ENCODE results near the gene ZNF784.

ZNF784 gene, protein sequence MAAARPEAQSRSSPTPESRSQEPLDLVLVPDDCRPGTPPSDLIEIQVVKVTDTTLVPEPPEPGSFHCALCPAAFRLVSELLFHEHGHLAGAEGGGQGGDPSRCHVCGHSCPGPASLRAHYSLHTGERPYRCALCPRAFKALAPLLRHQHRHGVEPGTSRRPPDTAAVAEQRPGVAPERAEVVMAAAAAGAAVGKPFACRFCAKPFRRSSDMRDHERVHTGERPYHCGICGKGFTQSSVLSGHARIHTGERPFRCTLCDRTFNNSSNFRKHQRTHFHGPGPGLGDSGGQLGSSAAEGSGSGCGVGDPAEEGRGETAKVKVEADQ

DNA sequence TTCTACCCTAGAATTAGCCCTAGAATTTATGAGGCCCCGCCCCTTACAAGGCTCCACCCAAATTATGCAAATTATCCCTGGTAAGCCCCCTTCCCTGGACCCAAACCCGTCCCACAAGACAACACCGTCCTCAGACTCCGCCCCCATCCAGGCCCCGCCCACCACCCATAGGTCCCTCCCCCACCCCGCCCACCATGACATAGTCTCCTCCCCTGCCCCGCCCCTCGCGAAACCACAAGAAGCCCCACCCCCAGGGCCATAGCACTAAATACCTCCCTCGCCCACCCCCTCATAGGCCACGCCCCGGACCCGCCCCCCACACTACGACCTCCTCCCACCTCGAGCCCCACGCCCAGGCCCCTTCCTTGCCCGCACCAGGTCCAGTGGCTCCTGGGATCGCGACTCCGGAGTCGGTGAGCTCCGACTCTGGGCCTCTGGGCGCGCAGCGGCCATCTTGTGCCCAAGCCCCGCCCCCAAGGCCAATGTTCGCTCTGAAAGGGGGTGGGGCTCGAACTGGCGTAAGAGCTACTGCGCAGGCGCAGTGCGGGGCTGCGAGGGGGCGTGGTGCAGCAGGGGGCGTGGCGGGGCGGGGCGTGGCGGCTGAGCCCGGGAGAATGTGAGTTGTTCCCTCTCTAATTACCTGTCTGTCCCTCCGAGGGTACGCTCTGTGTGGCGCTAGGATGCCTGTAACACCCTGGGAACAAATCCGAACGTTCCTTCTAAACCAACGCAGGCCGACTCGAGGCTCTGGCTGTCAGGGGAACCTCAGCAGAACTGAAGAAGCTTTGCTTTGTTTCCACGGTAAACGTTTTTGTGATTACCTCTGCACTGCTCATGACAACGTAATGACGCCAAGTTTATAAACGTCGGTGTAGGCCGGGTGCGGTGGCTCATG lies at the start of gene ZNF784:
ZNF784 (minus strand) TSS at position 458 of the 895 bp plus-strand sequence; CDS start at position 453, 5 bp downstream.
- no peak for DNase-seq (ENCODE audit: low read depth)

DNA sequence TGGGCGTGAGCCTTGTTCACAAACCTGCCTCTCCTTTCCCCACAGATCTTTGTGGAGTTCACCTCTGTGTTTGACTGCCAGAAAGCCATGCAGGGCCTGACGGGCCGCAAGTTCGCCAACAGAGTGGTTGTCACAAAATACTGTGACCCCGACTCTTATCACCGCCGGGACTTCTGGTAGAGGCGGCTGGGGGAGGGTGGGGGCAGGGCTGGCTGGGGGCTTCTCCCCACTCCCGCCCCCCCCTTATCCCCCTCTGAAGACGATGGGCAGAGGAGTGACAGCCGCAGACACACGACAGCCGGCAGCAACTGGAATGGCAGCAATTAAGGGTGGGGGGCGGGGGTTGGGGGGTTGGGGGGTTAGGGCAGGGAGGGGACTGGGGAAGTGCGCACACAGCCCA lies 49.5 kb upstream of the ZNF784 start:
- no peak for DNase-seq (ENCODE audit: low read depth)

DNA sequence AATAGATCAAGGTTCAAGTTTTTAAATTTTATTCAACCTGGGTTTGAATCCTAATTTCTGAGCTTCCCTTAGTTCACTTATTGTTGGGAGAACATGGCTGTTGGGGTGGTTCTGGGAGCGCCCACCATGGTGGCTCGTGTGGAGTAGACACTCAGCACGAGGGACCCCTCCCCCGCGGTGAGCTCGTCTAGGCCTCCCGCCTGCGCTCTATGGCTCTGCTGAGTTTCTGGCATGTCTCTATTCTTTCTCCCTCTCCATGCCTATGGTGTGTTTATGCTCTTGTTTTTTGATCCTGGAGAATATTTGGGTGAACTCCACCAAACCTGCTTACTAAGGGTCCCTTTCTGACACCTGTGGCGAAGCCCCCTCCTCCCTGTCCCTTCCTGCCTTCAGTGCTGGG lies 49.1 kb upstream of the ZNF784 start:
- DNase-seq (ENCODE audit: low read depth): no peak

DNA sequence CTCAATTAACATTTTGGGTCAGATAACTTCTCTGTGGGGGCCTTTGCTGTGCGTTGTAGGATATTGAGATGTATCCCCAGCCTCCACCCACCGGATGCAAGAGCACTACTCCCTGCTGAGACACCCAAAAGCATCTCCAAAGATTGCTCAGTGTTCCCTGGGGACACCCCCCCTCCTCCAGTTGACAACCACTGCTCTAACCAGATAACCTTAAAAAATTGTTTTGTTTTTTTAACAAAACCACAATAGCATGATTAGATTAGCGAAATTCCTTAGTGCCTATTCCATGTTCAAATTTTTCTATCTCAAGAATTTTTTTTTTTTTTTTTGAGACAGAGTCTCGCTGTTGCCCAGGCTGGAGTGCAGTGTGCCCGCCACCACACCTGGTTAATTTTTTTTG lies 48.1 kb upstream of the ZNF784 start:
- DNase-seq (ENCODE audit: low read depth): no peak

DNA sequence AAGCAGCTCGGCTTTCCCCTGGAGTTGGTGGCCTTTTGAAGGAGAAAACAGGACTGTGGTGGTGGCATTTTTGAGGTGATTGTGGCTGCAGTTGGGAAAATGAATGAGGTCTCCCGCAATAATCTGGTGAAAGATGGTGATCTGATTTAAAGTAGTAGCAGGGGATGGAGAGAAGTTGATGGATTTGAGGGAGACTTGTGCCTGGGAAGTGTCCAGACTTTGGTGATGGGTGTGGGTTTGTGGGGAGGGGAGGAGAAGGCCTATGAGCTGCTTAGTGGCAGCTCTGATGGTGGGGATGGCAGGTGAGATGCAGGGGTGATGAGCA lies 46.6 kb upstream of the ZNF784 start:
- no peak for DNase-seq (ENCODE audit: low read depth)

DNA sequence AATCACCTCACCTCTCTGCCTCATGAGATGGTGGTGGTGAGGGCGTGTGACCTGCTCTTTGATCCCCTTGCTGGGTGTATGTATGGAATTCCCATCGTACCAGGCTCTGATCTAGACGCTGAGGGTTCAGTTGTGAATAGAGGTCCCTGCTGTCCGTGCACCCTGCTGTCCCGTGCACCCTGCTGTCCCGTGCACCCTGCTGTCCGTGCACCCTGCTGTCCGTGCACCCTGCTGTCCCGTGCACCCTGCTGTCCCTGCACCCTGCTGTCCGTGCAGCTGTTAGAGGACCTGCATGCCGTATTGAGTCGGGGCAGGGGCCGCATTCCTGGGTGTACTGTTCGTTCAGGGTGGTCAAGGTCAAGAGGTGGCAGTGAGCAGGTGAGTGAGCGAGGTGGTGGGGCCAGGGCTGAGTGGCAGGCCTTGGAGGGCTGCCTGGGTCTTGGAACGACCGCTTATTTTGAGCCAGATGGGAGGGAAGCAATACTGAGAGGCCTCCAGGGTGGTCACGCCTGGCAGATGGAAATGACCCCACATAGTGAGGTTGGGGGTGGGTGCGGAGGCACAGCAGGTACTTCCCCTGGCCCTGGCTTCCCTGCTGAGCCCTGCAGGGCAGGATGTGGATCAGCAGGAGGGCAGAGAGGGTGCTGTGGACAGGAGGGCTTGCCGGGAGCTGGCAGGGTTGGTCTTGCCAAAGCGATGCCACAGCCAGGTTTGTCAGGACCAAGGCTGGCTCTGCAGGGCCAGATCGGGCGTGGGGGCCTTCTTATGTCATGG lies 46.1 kb upstream of the ZNF784 start:
- no peak for DNase-seq (ENCODE audit: low read depth)

DNA sequence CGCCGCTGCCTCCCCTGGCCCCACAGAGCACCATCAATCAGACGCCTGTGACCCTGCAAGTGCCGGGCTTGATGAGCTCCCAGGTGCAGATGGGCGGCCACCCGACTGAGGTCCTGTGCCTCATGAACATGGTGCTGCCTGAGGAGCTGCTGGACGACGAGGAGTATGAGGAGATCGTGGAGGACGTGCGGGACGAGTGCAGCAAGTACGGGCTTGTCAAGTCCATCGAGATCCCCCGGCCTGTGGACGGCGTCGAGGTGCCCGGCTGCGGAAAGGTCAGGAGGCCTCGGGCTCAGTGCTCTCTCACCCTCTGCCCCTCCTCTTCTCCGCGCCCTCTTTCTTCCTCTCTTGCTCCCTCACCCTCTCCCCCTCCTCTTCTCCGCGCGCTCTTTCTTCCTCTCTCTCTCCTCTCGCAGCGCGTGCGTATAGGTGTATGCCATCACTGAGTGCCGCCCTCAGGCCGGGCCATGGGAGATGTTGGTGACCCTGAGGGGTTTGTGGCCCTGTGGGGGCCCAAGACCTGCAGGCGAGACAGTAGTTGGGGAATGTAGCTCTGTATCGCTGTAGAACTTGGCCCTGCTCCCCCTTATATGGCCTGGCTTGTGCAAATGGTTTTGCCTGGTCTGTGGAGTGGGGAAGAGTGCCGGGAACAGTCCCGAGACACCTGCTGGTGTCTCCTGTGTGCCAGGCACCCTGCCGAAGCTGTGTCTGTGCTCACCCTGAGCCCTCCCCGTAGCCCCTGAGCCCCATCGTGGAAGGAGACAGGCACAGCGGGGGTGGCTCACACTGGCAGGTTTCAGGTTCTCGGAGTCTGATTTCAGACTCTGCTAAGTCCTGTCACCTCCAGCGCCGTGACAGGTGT lies 45.3 kb upstream of the ZNF784 start:
- DNase-seq (ENCODE audit: low read depth): no peak

DNA sequence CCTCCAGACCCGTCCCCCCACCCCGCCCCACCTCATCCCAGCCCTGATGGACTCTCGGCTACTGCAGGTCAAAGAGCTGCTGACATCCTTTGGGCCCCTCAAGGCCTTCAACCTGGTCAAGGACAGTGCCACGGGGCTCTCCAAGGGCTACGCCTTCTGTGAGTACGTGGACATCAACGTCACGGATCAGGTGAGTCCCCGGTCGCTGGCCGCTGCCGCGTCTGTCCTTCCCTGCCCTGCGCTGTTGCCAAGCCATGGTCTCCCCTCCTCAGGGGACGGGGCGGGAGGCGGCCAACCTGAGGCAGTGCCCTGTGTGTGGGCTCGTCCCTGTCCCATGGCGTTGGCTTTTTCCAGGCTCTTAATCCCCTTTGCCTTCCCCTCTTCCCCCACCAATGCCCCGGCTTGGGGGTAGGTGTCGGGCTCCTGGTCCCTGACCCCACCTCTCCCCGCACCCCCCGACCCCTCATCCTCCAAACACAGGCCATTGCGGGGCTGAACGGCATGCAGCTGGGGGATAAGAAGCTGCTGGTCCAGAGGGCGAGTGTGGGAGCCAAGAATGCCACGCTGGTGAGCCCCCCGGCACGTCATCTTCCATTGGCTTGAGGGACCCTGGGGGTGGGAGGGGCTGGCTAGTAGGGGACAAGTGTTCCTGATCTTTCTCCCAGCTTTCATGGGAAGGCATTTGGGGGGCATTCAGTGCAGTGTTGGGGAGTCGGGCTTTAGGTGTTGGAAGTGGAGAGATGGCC lies 44.4 kb upstream of the ZNF784 start:
- no peak for DNase-seq (ENCODE audit: low read depth)

DNA sequence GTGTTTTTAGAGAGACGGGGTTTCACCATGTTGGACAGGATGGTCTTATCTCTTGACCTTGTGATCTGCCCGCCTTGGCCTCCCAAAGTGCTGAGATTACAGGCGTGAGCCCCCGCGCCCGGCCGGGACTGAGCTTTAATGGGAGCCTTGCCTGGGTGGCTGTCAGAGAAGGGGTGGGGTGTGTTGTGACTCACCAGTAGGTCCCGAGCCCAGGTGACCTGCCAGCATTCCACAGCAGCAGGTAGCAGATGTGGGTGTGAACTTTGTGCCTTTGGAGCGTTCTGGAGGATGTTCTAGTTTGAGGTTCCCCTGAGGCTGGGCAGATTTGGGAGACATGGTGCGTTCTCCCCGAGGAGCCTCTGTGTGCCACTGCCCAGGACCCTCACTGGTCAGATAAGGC lies 43.6 kb upstream of the ZNF784 start:
- no peak for DNase-seq (ENCODE audit: low read depth)

DNA sequence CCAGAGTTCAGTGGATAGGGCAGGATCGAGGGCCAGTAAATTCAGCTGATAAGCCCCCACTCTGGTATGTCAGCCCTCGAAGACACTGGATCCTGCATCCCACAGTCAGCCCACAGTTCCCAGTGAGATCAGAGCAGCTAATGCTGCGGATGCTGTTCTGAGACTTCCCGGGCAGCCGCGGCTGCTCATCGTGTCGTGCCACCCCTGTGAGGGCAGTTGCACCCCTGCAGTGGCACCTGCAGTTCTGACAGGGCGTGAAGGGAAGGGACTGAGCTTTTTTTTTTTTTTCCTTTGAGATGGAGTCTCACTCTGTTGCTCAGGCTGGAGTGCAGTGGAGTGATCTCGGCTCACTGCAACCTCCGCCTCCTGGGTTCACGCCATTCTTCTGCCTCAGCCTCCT lies 43.1 kb upstream of the ZNF784 start:
- DNase-seq (ENCODE audit: low read depth): no peak

DNA sequence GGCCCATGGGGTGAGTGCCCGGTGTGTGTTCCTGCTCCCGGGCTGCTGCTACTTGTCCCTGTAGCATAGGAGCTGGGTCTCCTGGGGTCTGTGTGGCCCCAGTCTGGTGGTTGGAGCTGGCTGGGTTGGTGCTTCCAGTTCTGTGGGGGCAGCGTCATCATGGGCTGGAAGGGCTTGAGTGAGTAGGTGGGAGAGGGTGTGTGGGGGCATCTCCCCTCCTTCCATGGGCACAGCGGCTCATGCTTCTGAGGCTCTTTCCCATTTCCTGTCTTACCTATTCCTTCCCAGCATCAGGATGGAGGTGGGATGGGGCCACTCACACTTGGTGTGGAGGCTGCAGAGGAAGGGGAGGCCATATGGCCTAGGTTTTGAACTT lies 42.6 kb upstream of the ZNF784 start:
- no peak for DNase-seq (ENCODE audit: low read depth)

DNA sequence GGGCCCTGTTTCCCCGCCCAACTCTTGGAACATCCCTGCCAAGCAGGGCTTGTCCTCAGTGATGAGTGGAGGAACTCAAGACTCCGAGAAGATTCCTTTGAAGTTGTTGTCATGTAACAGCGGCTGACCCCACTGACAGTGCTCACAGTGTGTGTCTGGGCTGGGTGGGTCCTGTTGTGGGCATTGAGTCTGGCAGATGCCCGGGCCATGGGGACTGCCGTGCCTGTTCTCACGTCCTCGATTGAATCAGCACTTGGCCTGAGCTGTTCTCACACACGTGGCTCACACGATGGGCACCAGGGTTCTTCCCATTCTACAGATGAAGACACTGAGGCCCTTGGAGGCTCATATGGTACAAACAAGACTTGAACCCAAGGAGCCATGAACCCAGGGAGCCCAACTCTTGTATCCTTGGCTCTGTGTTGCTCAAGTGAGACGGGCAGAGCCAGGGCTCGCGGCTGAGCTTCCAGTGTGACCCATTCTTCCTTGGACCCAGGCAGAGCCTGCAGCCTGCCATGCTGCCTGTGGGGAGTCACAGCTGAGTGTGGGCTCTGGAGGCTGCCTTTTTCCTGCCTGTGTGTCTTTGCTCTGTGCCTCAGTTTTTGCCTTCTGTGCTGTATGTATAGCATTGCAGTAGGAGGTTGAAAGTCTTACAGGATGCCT lies 42.1 kb upstream of the ZNF784 start:
- no peak for DNase-seq (ENCODE audit: low read depth)

DNA sequence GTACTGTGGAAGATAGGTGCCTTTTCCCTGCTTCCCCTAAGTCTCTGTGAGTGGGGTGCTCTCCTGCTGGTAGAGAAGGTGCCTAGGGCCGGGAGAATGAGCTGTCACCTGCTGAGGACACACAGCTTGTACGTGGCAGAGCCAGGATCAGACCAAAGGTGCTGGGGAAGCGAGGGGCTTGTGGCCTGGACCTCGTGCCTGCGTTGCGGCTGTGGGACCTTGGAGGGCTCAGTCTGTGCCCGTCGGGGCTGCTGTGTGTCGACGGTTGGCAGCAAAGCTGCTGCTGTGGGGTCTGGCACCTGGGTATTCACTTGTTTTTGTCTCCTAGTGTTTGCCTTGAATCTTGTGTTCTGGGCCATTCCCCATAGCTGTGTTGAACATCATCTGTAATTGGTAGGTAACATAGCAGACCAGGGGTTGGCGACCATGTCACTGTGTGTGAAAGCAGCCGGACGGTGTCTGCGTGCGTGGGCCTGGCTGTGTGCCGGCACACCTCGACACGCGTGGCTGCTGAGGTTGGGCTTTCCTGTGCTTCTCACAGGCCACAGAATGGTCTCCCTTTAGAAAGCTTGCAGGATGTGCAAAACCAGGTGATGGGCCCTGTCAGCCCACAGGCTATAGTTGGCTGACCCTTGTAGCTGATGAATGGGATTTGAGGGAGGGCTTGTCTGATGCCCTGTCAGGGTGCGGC lies 39.6 kb upstream of the ZNF784 start:
- DNase-seq (ENCODE audit: low read depth): no peak

DNA sequence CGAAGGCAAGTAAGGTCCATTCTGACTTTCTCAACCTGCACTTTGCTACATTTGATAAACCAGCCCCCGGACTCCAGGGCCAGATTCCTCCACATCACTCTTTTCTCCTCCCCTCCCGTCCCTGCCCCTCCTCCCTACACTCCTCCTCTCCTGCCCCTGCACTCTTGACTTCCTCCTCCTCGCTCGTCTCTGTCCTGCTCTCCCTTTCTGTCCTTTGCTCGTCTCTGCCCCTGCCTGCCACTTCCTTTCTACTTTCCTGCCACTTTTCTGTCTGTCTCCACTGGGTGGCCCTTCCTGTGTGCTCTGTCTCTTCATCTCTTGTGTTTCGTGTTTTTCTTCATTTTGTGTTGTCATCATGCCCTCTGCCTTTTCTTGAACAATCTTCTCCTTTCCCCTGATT lies 37.5 kb upstream of the ZNF784 start:
- no peak for DNase-seq (ENCODE audit: low read depth)

DNA sequence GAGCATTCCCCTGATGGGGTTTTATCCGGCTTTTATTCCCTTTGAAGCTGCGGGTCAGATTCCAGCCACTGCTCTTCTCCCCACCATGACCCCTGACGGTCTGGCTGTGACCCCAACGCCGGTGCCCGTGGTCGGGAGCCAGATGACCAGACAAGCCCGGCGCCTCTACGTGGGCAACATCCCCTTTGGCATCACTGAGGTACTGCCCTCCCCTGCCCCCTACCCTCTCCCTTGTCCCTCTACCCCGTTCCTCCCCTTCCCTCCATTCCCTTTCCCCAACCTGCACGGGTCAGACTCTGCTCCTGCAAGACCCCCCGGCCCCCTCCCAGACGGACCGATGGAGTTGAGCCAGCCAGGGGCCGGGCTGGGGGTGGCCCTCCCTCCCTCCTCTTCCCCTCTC lies 36.6 kb upstream of the ZNF784 start:
- DNase-seq (ENCODE audit: low read depth): no peak

DNA sequence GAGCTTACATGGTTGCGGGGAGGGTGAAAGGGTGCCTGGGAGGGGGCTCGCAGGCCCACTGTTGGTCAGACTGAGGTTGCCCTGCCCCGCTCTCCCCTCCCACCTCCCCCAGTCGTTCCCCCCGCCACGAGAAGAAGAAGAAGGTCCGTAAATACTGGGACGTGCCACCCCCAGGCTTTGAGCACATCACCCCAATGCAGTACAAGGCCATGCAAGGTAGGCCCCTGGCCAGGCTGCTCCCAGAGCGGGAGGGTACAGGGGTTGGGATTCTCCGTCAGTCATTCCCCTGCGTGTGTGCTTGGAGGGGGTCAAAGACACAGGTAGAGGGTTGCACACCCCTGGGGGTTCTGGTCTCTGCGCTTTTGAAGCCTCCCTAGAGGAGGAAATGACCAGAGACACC lies 36.0 kb upstream of the ZNF784 start:
- DNase-seq (ENCODE audit: low read depth): no peak

DNA sequence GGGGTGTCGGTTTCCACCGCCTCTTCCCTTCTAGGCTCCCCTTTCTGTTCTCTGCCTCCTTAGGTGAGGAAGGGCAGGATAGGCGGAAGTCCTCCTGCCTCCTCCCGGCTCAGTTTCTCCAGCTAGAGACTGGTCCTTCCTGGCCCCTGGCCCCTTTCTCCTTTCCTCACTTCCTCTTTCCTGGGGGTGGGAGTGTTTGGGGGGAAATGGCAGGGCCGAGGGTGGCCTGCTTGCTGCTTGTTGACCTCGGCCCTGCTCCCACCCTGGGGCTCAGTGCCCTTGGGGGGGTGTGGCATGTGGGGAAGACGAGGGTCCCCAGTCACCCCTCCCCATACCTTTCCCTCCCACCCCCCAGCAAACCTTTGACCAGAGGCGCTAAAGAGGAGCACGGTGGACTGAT lies 35.5 kb upstream of the ZNF784 start:
- DNase-seq (ENCODE audit: low read depth): no peak

DNA sequence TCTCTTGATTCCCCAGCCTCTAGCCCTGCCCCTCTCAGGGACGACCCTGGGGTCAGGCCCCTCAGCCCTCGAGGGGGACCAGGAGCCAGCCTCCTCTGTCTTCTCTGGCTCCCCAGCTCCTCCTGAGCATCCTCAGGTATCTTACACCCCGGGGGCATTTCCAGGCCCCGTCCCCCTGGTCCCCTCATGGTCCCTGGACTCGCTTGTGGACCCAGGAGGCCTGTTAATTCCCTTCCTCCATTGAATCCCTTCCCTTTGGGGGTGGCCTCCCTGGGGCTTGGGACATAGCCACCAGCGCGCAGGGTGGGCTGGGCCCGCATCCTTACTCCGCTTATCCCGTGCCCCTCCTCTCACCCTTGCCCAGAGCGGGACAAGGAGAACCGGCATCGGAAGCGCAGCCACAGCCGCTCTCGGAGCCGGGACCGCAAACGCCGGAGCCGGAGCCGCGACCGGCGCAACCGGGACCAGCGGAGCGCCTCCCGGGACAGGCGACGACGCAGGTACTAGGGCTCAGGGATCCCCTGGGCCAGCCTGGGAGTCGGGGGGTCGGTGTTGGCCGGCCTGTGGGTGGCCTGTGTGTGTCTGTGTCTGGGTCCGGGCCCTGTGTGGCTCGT lies 34.6 kb upstream of the ZNF784 start:
- DNase-seq (ENCODE audit: low read depth): no peak

DNA sequence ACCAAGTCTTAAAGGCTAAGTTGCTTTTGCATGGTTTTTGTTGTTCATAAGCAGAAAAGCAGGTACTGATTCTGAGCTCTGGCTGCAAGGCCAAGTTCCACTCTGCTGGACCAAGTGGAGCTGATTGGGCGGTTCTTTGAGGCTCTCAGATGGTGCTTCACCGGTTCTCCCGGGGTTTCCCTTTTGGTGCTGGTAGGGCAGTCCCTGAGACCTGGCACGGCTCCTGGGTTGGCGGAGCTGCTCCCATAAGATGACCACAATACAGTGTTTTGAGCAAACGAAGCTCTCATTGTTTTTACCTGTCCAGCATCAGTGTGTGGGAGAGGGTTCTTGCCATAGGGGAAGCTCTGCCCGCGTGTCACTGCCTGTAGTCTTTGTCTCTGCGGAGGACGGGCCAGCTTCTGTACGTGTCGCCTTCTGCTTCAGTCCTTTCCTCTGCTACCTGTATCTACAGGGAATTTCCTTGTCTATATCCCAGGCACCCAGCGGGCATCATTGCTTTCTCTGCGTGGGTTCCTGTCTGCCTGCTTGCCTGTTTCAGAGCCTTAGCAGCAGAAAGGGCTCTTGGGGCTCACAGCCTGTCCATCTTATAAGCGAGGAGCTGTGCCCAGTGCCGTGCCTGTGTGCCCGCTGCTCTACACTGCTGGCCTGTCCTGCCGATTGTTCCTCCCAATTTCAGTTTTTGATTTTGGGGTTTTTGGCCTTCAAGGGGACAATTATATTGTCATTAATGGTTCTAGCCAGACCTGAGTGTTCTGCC lies 32.8 kb upstream of the ZNF784 start:
- no peak for DNase-seq (ENCODE audit: low read depth)
